NT2/D1 (cell line): Measurements from ENCODE around the gene PHKB.

Source experiments
- DNase-seq: peaks from one replicate; pipeline ENCODE4 v3.0.0-alpha.2; 2011; ENCODE audit warnings: low read depth, low spot score
- H3K27me3 ChIP-seq: 2 replicates; pipeline ENCODE4 v1.6.0; 2011; ENCODE audit warnings: mild to moderate bottlenecking; ENCODE audit not compliant: insufficient read length, insufficient read depth
- H3K36me3 ChIP-seq: 2 replicates; pipeline ENCODE4 v1.6.1; 2011; ENCODE audit warnings: mild to moderate bottlenecking, low read length, mixed read lengths; ENCODE audit not compliant: insufficient read depth, insufficient read length
- H3K4me1 ChIP-seq: 2 replicates; pipeline ENCODE4 v1.5.1; 2011; ENCODE audit not compliant: insufficient read depth, insufficient read length
- H3K4me3 ChIP-seq: 2 replicates; pipeline ENCODE4 v1.5.1; 2011; ENCODE audit warnings: low read depth; ENCODE audit not compliant: insufficient read length
- H3K9ac ChIP-seq: 2 replicates; pipeline ENCODE4 v1.6.0; 2011; ENCODE audit warnings: low read depth; ENCODE audit not compliant: insufficient read length
- H3K9me3 ChIP-seq: 2 replicates; pipeline ENCODE4 v1.5.1; 2011; ENCODE audit warnings: mild to moderate bottlenecking, low read length; ENCODE audit not compliant: insufficient read depth
- SUZ12 ChIP-seq: IDR thresholded peaks from 2 replicates; pipeline ENCODE4 v1.6.1; 2011; ENCODE audit not compliant: insufficient read length, insufficient read depth; ENCODE audit errors: extremely low read depth
- YY1 ChIP-seq: IDR thresholded peaks from 2 replicates; pipeline ENCODE4 v1.6.1; 2011; ENCODE audit not compliant: insufficient read length, insufficient read depth
- ZNF274 ChIP-seq: IDR thresholded peaks from 2 replicates; pipeline ENCODE4 v1.6.1; 2011; ENCODE audit warnings: mild to moderate bottlenecking, low read depth, low read length

PHKB gene

GRCh38 chr16:47728205-47728604 lies 267.1 kb downstream of the PHKB start:
- H3K27me3 ChIP-seq = no peaks in the 10 kb centered on the region
- H3K9ac ChIP-seq = no peak overlapping the region
- no peak for DNase-seq
- no peak overlapping the region for H3K4me3 ChIP-seq
- no peaks in the 10 kb centered on the region for H3K4me1 ChIP-seq
- no peak for TF ChIP-seq SUZ12
- no peak for TF ChIP-seq ZNF274
- no peak for TF ChIP-seq YY1
- H3K36me3 ChIP-seq = no peaks in the 10 kb centered on the region
- H3K9me3 ChIP-seq = no peaks in the 10 kb centered on the region

GRCh38 chr16:47729701-47730100 lies 268.6 kb downstream of the PHKB start:
- H3K9ac ChIP-seq = no peak overlapping the region
- no peaks in the 10 kb centered on the region for H3K9me3 ChIP-seq
- H3K4me1 ChIP-seq = no peaks in the 10 kb centered on the region
- TF ChIP-seq SUZ12 (no peak), YY1 (no peak), ZNF274 (no peak)
- DNase-seq = no peak
- H3K36me3 ChIP-seq = no peaks in the 10 kb centered on the region
- H3K27me3 ChIP-seq = no peaks in the 10 kb centered on the region
- H3K4me3 ChIP-seq = no peak overlapping the region

- H3K9me3 ChIP-seq = no peaks in the 10 kb centered on the region
- H3K9ac ChIP-seq = no peak overlapping the region
- DNase-seq = no peak
- H3K27me3 ChIP-seq = no peaks in the 10 kb centered on the region
- no peak overlapping the region for H3K4me3 ChIP-seq
- no peaks in the 10 kb centered on the region for H3K4me1 ChIP-seq
- no peaks in the 10 kb centered on the region for H3K36me3 ChIP-seq
- no peak for TF ChIP-seq ZNF274
- no peak for TF ChIP-seq SUZ12
- no peak for TF ChIP-seq YY1
These were observed 270.1 kb downstream of the PHKB start for GRCh38 chr16:47731252-47731651.

- no peak for DNase-seq
These were observed 271.0 kb downstream of the PHKB start for GRCh38 chr16:47732122-47732521.

GRCh38 chr16:47732523-47733111 lies 271.5 kb downstream of the PHKB start:
- Histone ChIP-seq H3K4me3 (no peak overlapping the region), H3K4me1 (no peaks in the 10 kb centered on the region), H3K36me3 (no peaks in the 10 kb centered on the region), H3K27me3 (no peaks in the 10 kb centered on the region), H3K9me3 (no peaks in the 10 kb centered on the region), H3K9ac (no peak overlapping the region)
- no peak for DNase-seq
- TF ChIP-seq ZNF274 = no peak
- TF ChIP-seq YY1 = no peak
- TF ChIP-seq SUZ12 = no peak

More at GRCh38 chr16:47732122-47732521, 271.0 kb downstream of the PHKB start:
- no peaks in the 10 kb centered on the region for H3K4me1 ChIP-seq
- H3K9me3 ChIP-seq = no peaks in the 10 kb centered on the region
- no peak overlapping the region for H3K4me3 ChIP-seq
- H3K9ac ChIP-seq = no peak overlapping the region
- TF ChIP-seq ZNF274 (no peak), SUZ12 (no peak), YY1 (no peak)
- no peaks in the 10 kb centered on the region for H3K27me3 ChIP-seq
- no peaks in the 10 kb centered on the region for H3K36me3 ChIP-seq

- no peaks in the 10 kb centered on the region for H3K4me1 ChIP-seq
- no peaks in the 10 kb centered on the region for H3K27me3 ChIP-seq
- H3K36me3 ChIP-seq = no peaks in the 10 kb centered on the region
- no peak for DNase-seq
- TF ChIP-seq SUZ12 (no peak), YY1 (no peak), ZNF274 (no peak)
- no peak overlapping the region for H3K4me3 ChIP-seq
- no peak overlapping the region for H3K9ac ChIP-seq
- peaks cover 7% of the 10 kb centered on the region for H3K9me3 ChIP-seq
These were observed 273.1 kb downstream of the PHKB start for GRCh38 chr16:47734081-47734857.

GRCh38 chr16:47734987-47735594 lies 274.0 kb downstream of the PHKB start:
- H3K4me1 ChIP-seq = no peaks in the 10 kb centered on the region
- TF ChIP-seq YY1 (no peak), SUZ12 (no peak), ZNF274 (no peak)
- H3K27me3 ChIP-seq = no peaks in the 10 kb centered on the region
- H3K9ac ChIP-seq = no peak overlapping the region
- no peak for DNase-seq
- H3K9me3 ChIP-seq = peaks cover 15% of the 10 kb centered on the region
- H3K4me3 ChIP-seq = no peak overlapping the region
- no peaks in the 10 kb centered on the region for H3K36me3 ChIP-seq
